HepG2 (cell line): ENCODE results near the gene MAML1. TPM values are rescaled to one million over a fixed set of nuclear protein-coding genes. Genes with fewer than 3 reads are reported as not detected.

ENCODE experiments used
- CEBPB ChIP-seq: IDR thresholded peaks from 2 replicates; pipeline ENCODE4 v1.6.1; 2011; ENCODE audit warnings: low read depth, low read length, improper control_type of control experiment, borderline replicate concordance
- CREM ChIP-seq, 2 experiments: sonication (generic) in 1 of 2; formaldehyde crosslinking in 1 of 2; IDR thresholded peaks; 2 replicates each; pipeline versions ENCODE4 v1.4.0 to v1.6.1; 2016 to 2020; ENCODE audit warnings: antibody characterized with exemption in 1 of 2, mild to moderate bottlenecking in 1 of 2, missing genetic modification reagents in 1 of 2
- HDAC1 ChIP-seq: sonication (generic); formaldehyde crosslinking; IDR thresholded peaks from 2 replicates; pipeline ENCODE4 v1.5.1; 2020; ENCODE audit warnings: mild to moderate bottlenecking, missing genetic modification reagents
- IKZF4 ChIP-seq: sonication (generic); formaldehyde crosslinking; IDR thresholded peaks from 2 replicates; pipeline ENCODE4 v1.5.1; 2020; ENCODE audit warnings: borderline replicate concordance, mild to moderate bottlenecking, low read depth, missing genetic modification reagents; ENCODE audit errors: not compliant biosample characterization
- IRF2 ChIP-seq: IDR thresholded peaks from 2 replicates; pipeline ENCODE4 v1.6.1; 2018; ENCODE audit warnings: missing genetic modification reagents, missing compliant biosample characterization
- MAFF ChIP-seq: IDR thresholded peaks from 2 replicates; pipeline ENCODE4 v1.6.1; 2011; ENCODE audit warnings: low read depth, low read length, improper control_type of control experiment
- NFE2 ChIP-seq: sonication (generic); formaldehyde crosslinking; IDR thresholded peaks from 2 replicates; pipeline ENCODE4 v1.4.0; 2020; ENCODE audit warnings: missing genetic modification reagents
- NFE2L1 ChIP-seq: sonication (generic); formaldehyde crosslinking; IDR thresholded peaks from 2 replicates; pipeline ENCODE4 v1.4.0; 2020; ENCODE audit warnings: missing genetic modification reagents, mild to moderate bottlenecking, borderline replicate concordance
- NFKBIZ ChIP-seq: IDR thresholded peaks from 2 replicates; pipeline ENCODE4 v1.6.1; 2018; ENCODE audit warnings: missing genetic modification reagents, missing compliant biosample characterization
- NR1H2 ChIP-seq: sonication (generic); formaldehyde crosslinking; IDR thresholded peaks from 2 replicates; pipeline ENCODE4 v1.8.1; 2022; ENCODE audit warnings: low read depth, missing genetic modification reagents, borderline replicate concordance
- SNAPC4 ChIP-seq: sonication (generic); formaldehyde crosslinking; IDR thresholded peaks from 2 replicates; pipeline ENCODE4 v1.4.0; 2020; ENCODE audit warnings: mild to moderate bottlenecking, missing genetic modification reagents
- YY1 ChIP-seq: IDR thresholded peaks from 2 replicates; pipeline ENCODE4 v1.6.1; 2011; ENCODE audit warnings: low read length, low read depth, moderate library complexity, mild to moderate bottlenecking; ENCODE audit not compliant: insufficient read depth, insufficient replicate concordance
- ZMAT5 ChIP-seq: sonication (generic); formaldehyde crosslinking; IDR thresholded peaks from 2 replicates; pipeline ENCODE4 v1.5.0; 2020; ENCODE audit warnings: mild to moderate bottlenecking, low read depth, missing genetic modification reagents, borderline replicate concordance
- ZNF18 ChIP-seq: sonication (generic); formaldehyde crosslinking; IDR thresholded peaks from 2 replicates; pipeline ENCODE4 v1.8.0; 2022; ENCODE audit warnings: mild to moderate bottlenecking, missing genetic modification reagents; ENCODE audit not compliant: insufficient replicate concordance
- ZNF260 ChIP-seq: sonication (generic); formaldehyde crosslinking; IDR thresholded peaks from 2 replicates; pipeline ENCODE4 v1.4.0; 2020; ENCODE audit warnings: missing genetic modification reagents, low read depth, mild to moderate bottlenecking, borderline replicate concordance
- ZNF580 ChIP-seq: IDR thresholded peaks from 2 replicates; pipeline ENCODE4 v1.6.1; 2016; ENCODE audit warnings: low read depth, borderline replicate concordance
- ZNF598 ChIP-seq: sonication (generic); formaldehyde crosslinking; IDR thresholded peaks from 2 replicates; pipeline ENCODE4 v1.5.1; 2020; ENCODE audit warnings: mild to moderate bottlenecking, missing genetic modification reagents, borderline replicate concordance
- ZNF639 ChIP-seq: conservative IDR thresholded peaks from 2 replicates; pipeline ENCODE4 v1.6.1; 2018; ENCODE audit warnings: missing genetic modification reagents
- ZNF790 ChIP-seq: sonication (generic); formaldehyde crosslinking; IDR thresholded peaks from 2 replicates; pipeline ENCODE4 v1.8.0; 2022; ENCODE audit warnings: missing genetic modification reagents, mild to moderate bottlenecking, borderline replicate concordance
- polyA plus RNA-seq, 8 experiments: library from polyadenylated mRNA; depleted of rRNA in 3 of 8; stranded (reverse) in 7 of 8; unstranded in 1 of 8; fragments of >200 nt; fragmentation: Illumina TruSeq in 4 of 8; extraction: Trizol in 4 of 8; gene quantifications; 2 replicates each; pipeline versions ENCODE4 v1.2.1 to v1.2.3, GENCODE V29; 2011 to 2016; ENCODE audit warnings: low read depth in 4 of 8, missing spikeins in 1 of 8, mixed read lengths in 1 of 8; ENCODE audit not compliant: insufficient read depth in 1 of 8
- total RNA-seq, 5 experiments: library from RNA; depleted of rRNA; stranded (reverse); fragments of >200 nt; fragmentation: Illumina TruSeq; extraction: Trizol; gene quantifications; 2 replicates each; pipeline ENCODE4 v1.2.3, GENCODE V29; 2016; ENCODE audit warnings: low read depth in 1 of 5

Gene MAML1
- total and polyA plus RNA-seq, 2 of the 13 experiments (the other 11 are each of a cell fraction or from before 2014, with no cell fraction given) = 10.0 to 10.8 TPM

- TF ChIP-seq ZNF18 (CRISPR knock-in tag) = peak; percentile 70
- no peak for TF ChIP-seq CEBPB
- TF ChIP-seq ZNF260 (CRISPR knock-in tag) = no peak
- no peak for TF ChIP-seq NFE2L1 (CRISPR knock-in tag)
- no peak for TF ChIP-seq IRF2 (CRISPR knock-in tag)
- TF ChIP-seq CREM (IDR thresholded peaks at IDR 0.05) = no peak
- TF ChIP-seq CREM (CRISPR knock-in tag; IDR thresholded peaks at IDR 0.05) = no peak
- no peak for TF ChIP-seq NFKBIZ (CRISPR knock-in tag)
- TF ChIP-seq NR1H2 = no peak
- TF ChIP-seq ZMAT5 (CRISPR knock-in tag) = no peak; the same call in 1 of the 2 replicates
- TF ChIP-seq ZNF790 (CRISPR knock-in tag) = no peak
- no peak for TF ChIP-seq HDAC1 (CRISPR knock-in tag)
- no peak for TF ChIP-seq YY1
- no peak for TF ChIP-seq ZNF639 (CRISPR knock-in tag)
- TF ChIP-seq ZNF580 (CRISPR knock-in tag) = peak; percentile 27; the same call in 1 of the 2 replicates
- TF ChIP-seq IKZF4 (CRISPR knock-in tag) = no peak
- TF ChIP-seq ZNF598 (CRISPR knock-in tag) = no peak
- no peak for TF ChIP-seq SNAPC4 (CRISPR knock-in tag)
- TF ChIP-seq NFE2 = no peak
- no peak for TF ChIP-seq MAFF
Observed at GRCh38 chr5:179821298-179822058, 88.9 kb downstream of the MAML1 start (continued).
